Nephron (organoid): ENCODE results near the gene ALG12.
"Not testable (repeated sequence)": the region's sequence is repeated elsewhere in the genome, so short reads cannot be mapped to it uniquely, and the experiment has no call there.

Experiments used
- H3K27ac Mint-ChIP-seq, 3 experiments: 2 replicates each; pipeline ENCODE4 v1.8.0; 2020; ENCODE audit warnings: mixed read lengths in 3 of 3, mild to moderate bottlenecking in 2 of 3, moderate library complexity in 1 of 3
- H3K27me3 Mint-ChIP-seq: 2 replicates; pipeline ENCODE4 v1.8.0; 2021; ENCODE audit warnings: low read depth, mild to moderate bottlenecking, moderate library complexity, mixed read lengths
- H3K36me3 Mint-ChIP-seq: 2 replicates; pipeline ENCODE4 v1.8.0; 2020; ENCODE audit warnings: low read depth, mixed read lengths
- H3K4me1 Mint-ChIP-seq: 2 replicates; pipeline ENCODE4 v1.8.0; 2020; ENCODE audit warnings: mixed read lengths
- H3K4me3 Mint-ChIP-seq, 3 experiments: 2 replicates each; pipeline ENCODE4 v1.8.0; 2020; ENCODE audit warnings: mild to moderate bottlenecking in 3 of 3, mixed read lengths in 3 of 3, moderate library complexity in 2 of 3
- H3K9me3 Mint-ChIP-seq: 2 replicates; pipeline ENCODE4 v1.8.0; 2020; ENCODE audit warnings: mixed read lengths
- CTCF ChIP-seq, 3 experiments: fragments of 200-600 bp; sonication (generic); IDR thresholded peaks; one replicate each; pipeline ENCODE4 v1.5.0; 2021; ENCODE audit warnings: antibody characterized with exemption in 3 of 3; ENCODE audit not compliant: unreplicated experiment in 3 of 3

Gene ALG12

GRCh38 chr22:49852898-49853894 lies 65.0 kb downstream of the ALG12 start, which contains the start of gene ZBED4:
TSS of gene ZBED4 (plus strand) at chr22:49853844. CDS start at chr22:49883663, 29,819 bp downstream.
- no peaks in the 10 kb centered on the region for H3K9me3 Mint-ChIP-seq
- peaks cover 24% of the 10 kb centered on the region for H3K4me1 Mint-ChIP-seq
- H3K27me3 Mint-ChIP-seq: peaks cover 44% of the 10 kb centered on the region
- peak within 1 kb of the TSS; percentile 86 to 96 (median 94) for H3K27ac Mint-ChIP-seq
- H3K36me3 Mint-ChIP-seq: no peaks in the 10 kb centered on the region
- no peak for TF ChIP-seq CTCF (IDR thresholded peaks at IDR 0.05; ENCODE audit: unreplicated experiment in 3 of 3)
- peak within 1 kb of the TSS; percentile 95 to 97 (median 96) for H3K4me3 Mint-ChIP-seq

GRCh38 chr22:49852568-49852897 lies 65.7 kb downstream of the ALG12 start:
- not testable (repeated sequence) for H3K36me3 Mint-ChIP-seq, H3K9me3 Mint-ChIP-seq
- H3K27me3 Mint-ChIP-seq: peaks cover 50% of the 10 kb centered on the region
- peaks cover 24% of the 10 kb centered on the region for H3K4me1 Mint-ChIP-seq
- H3K27ac Mint-ChIP-seq: peak overlapping the region in 2 of 3 experiments; percentile 39 to 66
- H3K4me3 Mint-ChIP-seq: peak overlapping the region; percentile 79 to 86 (median 86)

GRCh38 chr22:49850959-49851802 lies 67.1 kb downstream of the ALG12 start:
- no peaks in the 10 kb centered on the region for H3K9me3 Mint-ChIP-seq
- peak overlapping the region; percentile 23 to 73 (median 55) for H3K27ac Mint-ChIP-seq
- no peak for TF ChIP-seq CTCF (IDR thresholded peaks at IDR 0.05; ENCODE audit: unreplicated experiment in 3 of 3)

More at GRCh38 chr22:49850959-49851802, 67.1 kb downstream of the ALG12 start:
- H3K4me1 Mint-ChIP-seq: peaks cover 22% of the 10 kb centered on the region
- no peaks in the 10 kb centered on the region for H3K36me3 Mint-ChIP-seq
- H3K27me3 Mint-ChIP-seq: peaks cover 64% of the 10 kb centered on the region
- H3K4me3 Mint-ChIP-seq: peak overlapping the region; percentile 79 to 86 (median 82)
